Globus pallidus (tissue), 1 donor: ENCODE measurements around the gene SPNS2.

Experiments
- DNase-seq: peaks from one replicate; pipeline ENCODE4 v3.0.0-alpha.2; 2015; ENCODE audit warnings: low spot score

Gene SPNS2, protein sequence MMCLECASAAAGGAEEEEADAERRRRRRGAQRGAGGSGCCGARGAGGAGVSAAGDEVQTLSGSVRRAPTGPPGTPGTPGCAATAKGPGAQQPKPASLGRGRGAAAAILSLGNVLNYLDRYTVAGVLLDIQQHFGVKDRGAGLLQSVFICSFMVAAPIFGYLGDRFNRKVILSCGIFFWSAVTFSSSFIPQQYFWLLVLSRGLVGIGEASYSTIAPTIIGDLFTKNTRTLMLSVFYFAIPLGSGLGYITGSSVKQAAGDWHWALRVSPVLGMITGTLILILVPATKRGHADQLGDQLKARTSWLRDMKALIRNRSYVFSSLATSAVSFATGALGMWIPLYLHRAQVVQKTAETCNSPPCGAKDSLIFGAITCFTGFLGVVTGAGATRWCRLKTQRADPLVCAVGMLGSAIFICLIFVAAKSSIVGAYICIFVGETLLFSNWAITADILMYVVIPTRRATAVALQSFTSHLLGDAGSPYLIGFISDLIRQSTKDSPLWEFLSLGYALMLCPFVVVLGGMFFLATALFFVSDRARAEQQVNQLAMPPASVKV

GRCh38 chr17:4498461-4499397 lies at the start of gene SPNS2:
Gene SPNS2, plus strand, starts transcription at chr17:4498881. Its CDS starts 167 bp downstream, at chr17:4499048.
- DNase-seq: peak; percentile 86

DNA sequence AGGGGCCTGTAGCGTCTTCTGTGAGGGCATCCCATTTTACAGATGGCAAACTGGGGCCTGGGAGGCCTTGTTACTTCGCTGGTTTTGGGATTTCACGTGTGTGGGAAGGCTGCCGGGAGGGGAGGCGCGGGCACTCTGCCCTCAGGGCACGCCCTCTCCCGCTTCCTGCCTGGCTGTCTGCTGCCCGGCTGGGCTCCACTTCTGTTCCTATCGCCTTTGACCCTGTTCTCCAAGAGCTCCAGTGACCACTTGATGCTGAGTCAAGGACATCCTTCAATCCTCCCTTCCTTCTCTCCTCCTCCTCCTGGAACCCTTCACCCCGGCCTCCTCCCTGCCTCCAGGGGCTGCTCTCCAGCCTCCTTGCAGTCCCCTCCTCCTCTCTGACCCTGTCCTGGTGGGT lies 48.9 kb upstream of the SPNS2 start:
- DNase-seq: no peak

- DNase-seq: no peak
Measured at GRCh38 chr17:4450710-4451316, 47.9 kb upstream of the SPNS2 start.

GRCh38 chr17:4453812-4454591 lies 44.7 kb upstream of the SPNS2 start:
- DNase-seq: no peak

GRCh38 chr17:4460661-4461060 lies 38.0 kb upstream of the SPNS2 start:
- DNase-seq: no peak

- no peak for DNase-seq
Measured at GRCh38 chr17:4463818-4464476, 34.7 kb upstream of the SPNS2 start.

- no peak for DNase-seq
Measured at GRCh38 chr17:4465786-4466185, 32.9 kb upstream of the SPNS2 start.

DNA sequence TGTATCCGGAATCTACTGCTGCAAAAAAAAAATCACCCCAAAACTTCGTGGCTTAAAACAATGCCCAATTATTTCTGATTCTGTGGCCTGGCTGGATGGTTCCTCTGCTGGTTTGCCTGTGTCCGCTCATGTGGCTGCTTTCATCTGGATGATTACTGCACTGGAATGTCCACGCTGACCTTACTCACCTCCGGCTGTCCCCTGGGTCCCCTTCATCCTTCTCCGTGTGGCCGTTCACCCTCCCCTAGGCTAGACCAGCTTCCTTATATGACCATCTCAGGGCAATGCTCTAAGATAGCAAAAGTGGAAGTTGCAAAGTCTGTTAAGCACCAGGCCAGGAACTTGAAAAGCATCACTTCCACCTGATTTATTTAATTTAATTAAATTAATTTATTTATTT lies 31.4 kb upstream of the SPNS2 start:
- no peak for DNase-seq

GRCh38 chr17:4469552-4469951 lies 29.1 kb upstream of the SPNS2 start:
- DNase-seq: no peak

DNA sequence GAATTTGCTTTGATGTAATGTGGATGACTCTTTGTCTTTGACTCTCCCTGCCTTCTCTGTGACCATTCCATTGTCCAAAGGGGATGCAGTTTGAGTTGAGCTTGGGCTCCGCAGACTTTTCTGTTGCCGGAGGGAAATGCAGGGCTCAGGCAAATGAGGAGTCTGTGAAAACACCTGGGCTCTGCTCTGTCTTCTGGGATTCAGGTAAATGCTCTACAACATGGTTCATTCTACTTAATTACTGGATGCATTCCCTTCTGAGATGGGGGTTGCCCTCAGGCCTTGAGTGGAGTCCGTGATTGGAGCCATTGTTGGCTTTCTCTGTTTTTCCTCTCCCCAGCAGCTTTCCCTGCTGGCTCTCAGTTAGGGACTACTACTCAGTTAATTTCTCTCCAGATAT lies 26.4 kb upstream of the SPNS2 start:
- no peak for DNase-seq

- DNase-seq: no peak
Measured at GRCh38 chr17:4474093-4474492, 24.6 kb upstream of the SPNS2 start.

GRCh38 chr17:4475001-4475400 lies 23.7 kb upstream of the SPNS2 start:
- no peak for DNase-seq

DNA sequence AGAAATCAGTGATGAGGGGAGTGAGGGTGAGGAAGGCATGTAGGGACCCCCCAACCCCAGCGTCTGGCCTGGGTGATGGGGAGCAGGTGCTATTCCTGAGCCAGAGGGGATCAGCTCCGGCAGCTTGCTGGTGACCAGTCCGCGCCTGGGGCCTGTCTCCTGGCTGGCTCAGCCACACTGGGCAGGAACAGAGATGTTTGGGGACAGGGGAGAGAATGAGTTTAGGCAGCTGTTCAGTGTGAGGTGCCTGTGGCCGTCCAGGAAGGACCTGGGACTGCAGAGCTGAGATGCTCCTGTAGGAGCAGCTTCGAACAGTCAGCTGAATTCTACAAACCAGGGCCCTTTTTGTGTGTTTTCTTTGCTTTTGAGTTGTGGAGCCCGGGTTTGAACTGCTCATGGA lies 23.2 kb upstream of the SPNS2 start:
- no peak for DNase-seq

DNA sequence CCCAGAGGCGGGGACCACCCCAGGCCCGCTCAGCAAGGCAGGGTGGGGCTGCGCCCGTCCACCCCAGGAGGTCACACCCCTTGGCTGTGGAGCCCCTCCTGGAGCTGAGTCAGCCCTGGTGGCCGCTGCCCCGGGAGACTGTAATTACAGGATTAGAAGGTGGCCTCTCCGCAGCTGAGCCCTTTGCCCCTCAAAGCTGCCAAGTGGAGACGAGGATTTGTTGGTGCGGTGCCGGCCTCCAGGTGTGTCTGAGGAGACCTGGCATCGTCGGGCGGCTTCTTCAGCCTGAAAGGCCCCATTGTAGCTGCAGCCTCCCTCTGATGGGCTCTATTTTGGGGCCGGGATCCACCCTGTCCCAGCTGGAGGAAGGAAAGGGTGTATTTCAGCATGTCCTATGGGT lies 22.7 kb upstream of the SPNS2 start:
- DNase-seq: no peak

GRCh38 chr17:4476511-4477070 lies 22.1 kb upstream of the SPNS2 start:
- DNase-seq: no peak

- DNase-seq: no peak
Measured at GRCh38 chr17:4477255-4477791, 21.4 kb upstream of the SPNS2 start.

DNA sequence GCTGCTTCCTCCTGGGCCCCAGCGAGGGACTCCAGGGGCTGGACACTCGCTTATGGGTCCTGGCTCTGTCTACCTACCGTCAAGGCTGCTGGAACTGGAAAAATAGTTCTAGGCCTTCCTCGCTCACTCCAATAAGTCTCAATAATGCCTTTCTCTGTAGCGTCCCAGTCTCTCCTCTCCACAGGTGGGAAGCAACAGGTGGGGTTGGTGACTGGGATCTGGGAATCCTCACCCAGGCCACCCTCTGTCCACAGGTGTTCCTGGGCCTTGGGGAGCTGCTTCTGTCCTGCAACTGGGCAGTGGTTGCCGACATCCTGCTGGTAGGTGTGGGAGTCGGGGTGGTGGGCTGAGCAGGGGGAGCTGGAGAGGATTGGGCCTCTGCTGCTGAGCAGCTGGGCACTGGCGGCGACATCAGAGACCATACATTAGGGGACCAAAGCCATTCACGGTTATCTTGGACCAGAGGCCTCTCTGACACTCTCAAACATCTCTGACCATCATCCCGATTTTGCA lies 20.3 kb upstream of the SPNS2 start:
- DNase-seq: no peak

- no peak for DNase-seq
Measured at GRCh38 chr17:4479340-4479981, 19.2 kb upstream of the SPNS2 start.

- DNase-seq: no peak
Measured at GRCh38 chr17:4479982-4480751, 18.5 kb upstream of the SPNS2 start.
